NOMO-1 treated with dmso at 0.1 percent for 144 hours (cell line): ENCODE results near the gene VPREB1.
"Not testable (repeated sequence)": the region's sequence is repeated elsewhere in the genome, so short reads cannot be mapped to it uniquely, and the experiment has no call there.

ENCODE experiments used
- DNase-seq: peaks from one replicate; lab custom pipeline; 2025; ENCODE audit not compliant: unreplicated experiment; lab: John Stamatoyannopoulos, UW

Gene VPREB1

DNA sequence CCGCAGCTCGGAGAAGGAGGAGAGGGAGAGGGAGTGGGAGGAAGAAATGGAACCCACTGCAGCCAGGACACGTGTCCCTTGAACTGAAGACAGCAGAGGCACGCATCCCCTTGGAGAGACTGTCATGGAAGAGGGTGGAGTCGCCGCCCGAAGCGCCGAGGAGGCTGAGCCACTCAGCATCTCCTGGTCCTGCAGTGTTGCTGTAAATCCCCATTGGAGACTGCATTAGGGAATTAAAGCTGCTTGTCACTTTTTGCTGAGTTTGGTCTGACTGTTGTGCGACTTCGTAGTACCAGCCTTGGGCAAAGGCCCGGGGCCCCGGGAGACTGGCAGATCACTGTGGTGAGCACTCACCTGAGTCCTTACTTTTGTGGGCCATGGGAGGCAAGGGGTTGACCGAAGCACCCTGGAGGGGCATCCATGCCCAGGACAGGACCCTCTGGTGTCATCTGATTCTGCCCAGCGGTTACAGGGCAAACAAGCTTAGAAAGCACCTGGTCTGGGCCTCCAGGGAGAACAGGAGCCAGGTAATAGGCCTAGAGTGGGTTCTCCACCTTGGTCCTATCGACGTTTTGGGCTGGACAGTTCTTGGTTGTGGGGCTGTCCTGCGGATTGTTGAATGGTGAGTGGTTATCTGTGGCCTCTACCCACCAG lies 797 bp downstream of the VPREB1 start:
- no peak for DNase-seq

DNA sequence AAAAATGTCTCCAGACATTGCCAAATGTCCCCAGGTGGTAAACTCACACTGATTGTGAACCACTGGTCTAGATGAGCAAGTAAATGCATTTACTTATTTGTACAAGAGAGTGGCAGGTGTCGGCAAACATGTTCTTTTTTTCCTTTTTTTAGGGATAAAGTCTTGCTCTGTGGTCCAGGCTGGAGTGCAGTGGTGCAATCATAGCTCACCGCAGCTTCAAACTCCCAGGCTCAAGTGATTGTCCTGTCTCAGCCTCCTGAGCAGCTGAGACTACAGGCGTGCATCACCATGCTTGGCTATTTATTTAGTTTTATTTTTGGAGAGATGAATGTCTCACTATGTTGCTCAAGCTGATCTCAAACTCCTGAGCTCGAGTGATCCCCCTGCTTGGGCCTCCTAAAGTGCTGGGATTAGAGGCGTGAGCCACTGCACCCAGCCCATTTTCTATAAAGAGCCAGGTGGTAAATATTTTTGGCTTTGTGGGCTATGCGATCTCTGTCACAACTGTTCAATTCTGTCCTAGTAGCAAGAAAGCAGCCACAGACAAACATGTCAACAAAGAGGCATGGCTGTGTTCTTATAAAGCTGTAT lies 1.4 kb downstream of the VPREB1 start:
- DNase-seq = no peak

DNA sequence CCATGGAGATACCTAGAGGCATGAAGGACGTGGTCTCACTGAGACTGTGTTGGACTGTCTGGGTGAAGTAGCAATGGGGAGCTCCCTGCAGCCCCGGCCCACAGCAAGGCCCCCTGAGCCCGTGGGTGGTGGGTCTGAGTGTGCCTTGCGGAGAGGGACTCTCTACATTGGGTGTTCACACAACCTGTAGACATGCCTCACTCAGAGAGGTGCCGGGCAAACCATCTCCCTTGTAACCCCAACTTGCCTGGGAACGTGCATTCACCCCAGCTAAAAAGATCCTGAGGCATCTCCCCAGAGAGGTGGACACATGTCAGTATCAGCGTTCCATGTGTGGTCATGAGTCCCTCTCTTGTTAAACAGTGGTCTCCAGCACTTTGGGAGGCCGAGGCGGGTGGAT lies 2.1 kb downstream of the VPREB1 start:
- no peak for DNase-seq

DNA sequence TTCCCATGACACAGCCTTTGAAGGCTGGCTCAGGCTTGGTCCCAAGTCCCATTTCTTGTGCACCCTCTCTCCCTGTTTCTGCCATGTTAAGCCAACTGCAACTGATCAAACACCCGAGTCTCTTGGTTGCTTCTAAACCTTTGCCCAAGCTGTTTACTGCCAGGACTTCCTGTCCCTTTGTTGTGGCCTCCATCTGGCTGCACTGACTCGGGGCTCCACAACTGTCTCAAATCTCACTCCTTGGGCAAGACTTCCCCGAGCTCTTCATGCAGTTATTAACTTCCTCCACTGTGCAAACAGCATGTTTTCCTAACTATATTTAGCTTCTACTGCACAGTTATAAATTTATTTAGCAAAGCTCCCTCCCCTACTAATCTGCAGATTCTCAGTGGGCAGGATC lies 4.3 kb downstream of the VPREB1 start:
- peak; percentile 43 for DNase-seq

DNA sequence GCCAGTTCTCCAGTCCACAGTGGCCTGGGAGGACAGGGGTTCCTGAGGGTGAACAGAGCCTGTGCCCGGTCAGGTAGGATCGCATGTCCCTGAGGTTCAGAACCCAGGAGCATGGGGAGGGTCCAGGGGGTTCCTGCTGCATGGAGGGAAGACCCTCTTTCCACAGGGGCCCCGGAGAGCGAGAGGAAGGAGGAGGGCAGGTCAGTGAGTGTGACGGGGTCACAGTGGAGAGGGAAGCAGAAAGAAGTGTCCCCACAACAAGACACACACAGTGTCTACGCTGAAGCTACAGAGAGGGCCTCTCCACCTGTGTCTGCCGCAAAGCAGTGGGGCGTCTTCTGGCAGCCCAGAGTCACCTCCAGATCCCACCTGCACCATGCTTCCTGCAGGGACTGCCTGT lies 6.1 kb downstream of the VPREB1 start:
- DNase-seq = not testable (repeated sequence)

DNA sequence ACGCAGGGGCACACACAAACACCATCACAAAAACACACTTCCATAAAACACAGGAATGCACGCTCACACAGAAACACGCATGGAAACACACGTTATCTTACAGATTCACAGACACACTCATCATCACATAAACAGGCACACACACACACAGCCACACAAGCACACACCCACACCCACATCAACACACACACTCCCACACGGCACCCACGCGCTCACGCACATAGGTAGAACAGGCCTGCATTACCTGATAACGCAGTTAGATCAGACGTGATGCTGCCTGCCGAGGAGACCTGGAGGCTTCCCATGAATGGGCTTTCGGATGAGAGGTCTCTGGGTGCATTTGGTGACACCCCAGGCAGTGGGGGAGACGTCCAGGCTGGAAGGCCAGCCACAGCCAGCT lies 11.5 kb downstream of the VPREB1 start:
- not testable (repeated sequence) for DNase-seq

DNA sequence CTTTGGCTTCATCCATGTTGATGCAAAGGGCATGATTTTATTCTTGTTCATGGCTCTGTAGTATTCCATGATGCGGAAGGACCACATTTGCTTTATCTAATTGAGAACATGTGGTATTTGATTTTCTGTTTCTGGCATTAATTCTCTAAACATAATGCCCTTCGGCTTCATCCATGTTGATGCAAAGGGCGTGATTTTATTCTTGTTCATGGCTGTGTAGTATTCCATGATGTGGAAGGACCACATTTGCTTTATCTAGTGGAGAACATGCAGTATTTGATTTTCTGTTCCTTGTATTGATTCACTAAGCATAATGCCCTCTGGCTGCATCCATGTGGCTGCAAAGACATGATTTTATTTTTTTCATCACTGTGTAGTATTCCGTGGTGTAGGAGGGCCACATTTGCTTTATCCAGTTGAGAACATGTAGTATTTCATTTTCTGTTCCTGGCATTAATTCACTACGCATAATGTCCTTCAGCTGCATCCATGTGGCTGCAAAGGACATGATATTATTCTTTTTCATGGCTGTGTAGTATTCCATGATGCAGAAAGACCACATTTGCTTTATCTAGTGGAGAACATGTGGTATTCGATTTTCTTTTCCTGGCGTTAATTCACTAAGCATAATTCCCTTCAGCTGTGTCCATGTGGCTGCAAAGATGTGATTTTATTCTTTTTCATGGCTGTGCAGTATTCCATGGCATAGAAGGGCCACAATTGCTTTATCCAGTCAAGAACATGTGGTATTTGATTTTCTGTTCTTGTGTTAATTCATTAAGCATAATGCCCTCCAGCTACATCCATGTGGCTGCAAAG lies 14.2 kb downstream of the VPREB1 start:
- DNase-seq = not testable (repeated sequence)

DNA sequence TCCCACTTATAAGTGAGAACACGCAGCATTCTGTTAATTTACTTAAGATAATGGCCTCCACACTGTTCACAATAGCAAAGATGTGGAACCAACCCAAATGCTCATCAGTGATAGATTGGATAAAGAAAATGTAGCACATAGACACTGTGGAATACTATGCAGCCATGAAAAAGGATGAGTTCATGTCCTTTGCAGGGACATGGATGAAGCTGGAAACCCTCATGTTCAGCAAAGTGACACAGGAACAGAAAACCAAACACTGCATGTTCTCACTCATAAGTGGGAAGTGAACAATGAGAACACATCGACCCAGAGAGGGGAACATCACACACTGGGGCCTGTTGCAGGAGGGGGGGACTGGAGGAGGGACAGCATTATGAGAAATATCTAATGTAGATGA lies 15.6 kb downstream of the VPREB1 start:
- DNase-seq = not testable (repeated sequence)

DNA sequence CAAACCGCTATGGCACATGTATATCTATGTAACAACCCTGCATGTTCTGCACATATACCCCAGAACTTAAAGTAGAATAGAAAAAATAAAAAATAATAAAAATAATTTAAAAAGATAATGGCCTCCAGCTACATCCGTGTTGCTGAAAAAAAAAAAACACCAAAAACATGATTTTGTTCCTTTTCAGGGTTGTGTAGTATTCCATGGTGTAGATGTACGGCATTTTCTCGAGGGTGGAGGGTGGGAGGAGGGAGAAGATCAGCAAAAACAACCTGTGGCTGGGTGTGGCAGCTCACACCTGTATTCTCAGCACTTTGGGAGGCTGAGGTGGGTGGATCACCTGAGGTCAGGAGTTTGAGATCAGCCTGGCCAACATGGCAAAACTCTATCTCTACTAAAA lies 16.0 kb downstream of the VPREB1 start:
- not testable (repeated sequence) for DNase-seq

DNA sequence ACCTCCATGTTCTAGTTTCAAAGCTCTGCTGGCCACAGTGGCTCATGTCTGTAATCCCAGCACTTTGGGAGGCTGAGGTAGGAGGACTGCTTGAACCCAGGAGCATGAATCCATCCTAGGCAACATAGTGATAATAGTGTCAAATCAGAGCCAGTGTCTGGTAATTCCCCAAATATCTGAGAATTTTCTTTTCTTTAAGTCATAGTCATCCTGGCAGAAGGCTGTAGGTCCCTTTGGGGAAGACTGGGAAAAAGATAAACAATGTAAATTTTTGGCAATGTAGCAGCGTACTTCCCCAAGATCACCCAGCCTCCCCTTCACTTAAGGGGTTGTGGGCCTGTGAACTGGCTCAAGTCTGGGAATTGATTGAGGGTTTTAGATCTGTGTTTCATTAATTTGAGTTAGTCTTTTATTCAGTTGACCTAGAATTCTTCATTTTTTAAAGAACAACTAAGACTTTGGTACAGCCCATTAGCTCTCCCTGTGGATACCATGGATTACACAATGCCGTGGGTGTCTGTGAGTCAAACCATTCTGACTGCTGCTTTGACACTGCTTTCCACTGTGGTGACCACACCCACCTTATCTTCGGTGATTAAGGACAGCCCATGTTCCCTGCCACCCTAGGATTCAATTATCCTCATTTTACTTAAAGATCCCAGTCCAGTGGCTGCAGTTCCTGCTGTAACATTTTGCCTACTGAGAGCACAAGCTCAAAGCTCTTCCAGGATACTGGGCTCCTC lies 17.9 kb downstream of the VPREB1 start:
- not testable (repeated sequence) for DNase-seq

DNA sequence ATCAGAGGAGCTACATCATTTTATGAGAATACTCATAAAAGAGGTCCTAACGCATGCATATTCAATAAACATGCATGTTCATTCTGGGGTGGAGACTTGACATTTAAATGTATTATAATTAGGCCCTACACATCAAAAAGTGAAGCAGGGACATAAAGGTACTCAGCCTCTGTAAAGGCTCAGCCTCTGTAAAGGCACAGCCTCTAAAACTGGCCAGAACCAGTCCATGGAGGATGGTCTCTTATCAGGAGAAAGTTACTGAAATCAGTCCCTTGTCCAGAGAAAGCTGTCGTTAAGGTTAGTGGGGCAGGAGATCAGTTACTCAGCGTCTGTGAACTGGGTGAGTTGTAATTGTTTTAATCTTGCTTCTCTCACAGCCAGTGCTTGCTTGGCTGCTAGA lies 19.2 kb downstream of the VPREB1 start:
- not testable (repeated sequence) for DNase-seq

DNA sequence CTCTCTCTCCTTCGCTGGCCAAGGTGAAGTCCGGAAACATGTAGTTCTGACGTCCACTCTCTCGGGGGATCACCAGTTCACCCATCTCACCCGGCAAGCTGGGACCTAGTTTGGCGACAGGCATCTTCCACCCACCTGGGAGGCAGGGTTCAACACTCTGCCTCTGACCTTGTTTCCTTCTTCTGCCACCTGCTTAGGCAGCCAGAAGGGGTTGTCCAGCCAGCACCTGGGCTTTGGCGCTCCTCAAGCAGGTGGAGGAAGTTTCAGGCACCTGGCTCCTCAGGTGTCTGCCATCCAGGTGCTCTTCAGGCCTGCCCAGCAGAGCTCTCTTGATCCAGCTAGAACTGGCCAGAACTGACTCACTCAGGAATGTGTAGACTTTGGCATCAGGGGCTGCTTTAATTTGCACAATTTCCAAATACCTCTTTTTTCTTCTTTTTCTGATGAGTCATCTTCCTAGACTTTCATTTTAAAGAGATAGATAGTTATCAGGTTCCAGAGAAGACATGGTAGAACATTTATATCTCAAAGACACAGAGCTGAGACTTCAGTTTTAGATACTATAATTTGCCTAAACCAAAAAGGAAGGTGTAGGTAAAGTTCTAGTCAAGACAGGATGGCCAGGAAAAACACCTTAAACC lies 25.6 kb downstream of the VPREB1 start:
- not testable (repeated sequence) for DNase-seq

DNA sequence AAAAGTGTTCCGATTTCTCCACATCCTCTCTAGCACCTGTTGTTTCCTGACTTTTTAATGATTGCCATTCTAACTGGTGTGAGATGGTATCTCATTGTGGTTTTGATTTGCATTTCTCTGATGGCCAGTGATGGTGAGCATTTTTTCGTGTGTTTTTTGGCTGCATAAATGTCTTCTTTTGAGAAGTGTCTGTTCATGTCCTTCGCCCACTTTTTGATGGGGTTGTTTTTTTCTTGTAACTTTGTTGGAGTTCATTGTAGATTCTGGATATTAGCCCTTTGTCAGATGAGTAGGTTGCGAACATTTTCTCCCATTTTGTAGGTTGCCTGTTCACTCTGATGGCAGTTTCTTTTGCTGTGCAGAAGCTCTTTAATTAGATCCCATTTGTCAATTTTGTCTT lies 32.8 kb downstream of the VPREB1 start:
- not testable (repeated sequence) for DNase-seq

DNA sequence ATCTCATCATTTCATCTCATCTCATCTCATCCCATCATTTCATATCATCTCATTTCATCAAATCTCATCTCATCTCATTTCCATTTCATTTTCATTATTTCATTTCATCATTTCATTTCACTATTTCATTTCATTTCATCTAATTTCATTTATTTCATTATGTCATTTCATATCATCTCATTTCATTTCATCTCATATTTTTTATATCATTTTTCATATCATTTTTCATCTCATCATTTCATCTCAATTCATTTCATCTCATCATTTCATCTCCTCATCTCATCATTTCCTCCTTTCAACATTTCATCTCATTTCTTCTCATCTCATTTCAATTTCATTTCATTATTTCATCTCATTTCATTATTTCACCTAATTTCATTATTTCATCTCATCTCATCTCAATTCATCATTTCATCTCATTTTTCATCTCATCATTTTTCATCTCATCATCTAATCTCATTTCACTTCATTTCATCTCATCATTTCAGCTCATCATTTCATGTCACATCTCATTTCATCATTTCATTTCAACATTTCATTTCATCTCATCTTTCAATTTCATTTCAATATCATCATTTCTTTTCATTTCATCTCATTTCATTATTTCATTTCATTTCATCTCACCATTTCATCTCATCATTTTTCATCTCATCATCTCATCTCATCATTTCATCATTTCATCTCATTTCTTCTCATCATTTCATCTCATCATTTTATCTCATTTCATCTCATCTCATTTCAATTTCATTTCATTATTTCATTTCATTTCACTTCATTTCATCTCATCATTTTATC lies 40.6 kb downstream of the VPREB1 start:
- DNase-seq = not testable (repeated sequence)

DNA sequence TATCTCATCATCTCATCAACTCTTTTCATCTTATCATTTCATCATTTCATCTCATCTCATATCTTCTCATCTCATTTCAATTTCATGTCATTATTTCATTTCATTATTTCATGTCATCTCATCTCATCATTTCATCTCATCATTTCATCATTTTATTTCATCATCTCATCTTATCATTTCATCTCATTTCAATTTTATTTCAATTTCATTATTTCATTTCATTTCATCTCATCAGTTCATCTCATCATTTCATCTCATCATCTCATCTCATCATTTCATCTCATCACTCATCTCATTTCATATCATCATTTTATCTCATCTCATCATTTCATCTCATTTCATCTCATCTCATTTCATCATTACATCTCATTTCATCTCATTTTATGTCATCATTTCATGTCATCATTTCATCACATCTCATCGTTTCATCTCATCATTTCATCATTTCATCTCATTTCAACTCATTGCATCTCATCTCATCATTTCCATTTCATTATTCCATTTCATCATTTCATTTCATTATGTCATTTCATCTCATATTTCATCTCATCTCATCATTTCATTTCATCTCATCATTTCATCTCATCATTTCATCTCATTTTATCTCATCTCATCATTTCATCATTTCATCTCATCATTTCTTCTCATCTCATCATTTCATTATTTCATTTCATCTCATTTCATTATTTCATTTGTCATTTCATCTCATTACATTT lies 42.0 kb downstream of the VPREB1 start:
- not testable (repeated sequence) for DNase-seq

DNA sequence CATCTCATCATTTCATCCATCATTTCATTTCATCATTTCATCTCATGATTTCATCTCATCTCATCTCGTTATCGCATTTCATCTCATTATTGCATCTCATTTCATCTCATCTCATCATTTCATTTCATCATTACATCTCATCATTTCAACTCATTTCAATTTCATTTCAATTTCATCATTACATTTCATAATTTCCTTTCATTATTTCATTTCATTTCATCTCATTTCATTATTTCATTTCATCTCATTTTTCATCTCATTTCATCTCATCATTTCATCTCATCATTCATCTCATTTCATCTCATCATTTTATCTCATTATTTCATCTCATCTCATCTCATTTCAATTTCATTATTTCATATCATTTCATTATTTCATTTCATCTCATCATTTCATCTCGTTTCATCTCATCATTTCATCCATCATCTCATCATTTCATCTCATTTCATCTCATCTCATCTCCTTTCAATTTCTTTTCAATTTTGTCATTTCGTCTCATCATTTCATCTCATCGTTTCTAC lies 42.6 kb downstream of the VPREB1 start:
- DNase-seq = not testable (repeated sequence)

DNA sequence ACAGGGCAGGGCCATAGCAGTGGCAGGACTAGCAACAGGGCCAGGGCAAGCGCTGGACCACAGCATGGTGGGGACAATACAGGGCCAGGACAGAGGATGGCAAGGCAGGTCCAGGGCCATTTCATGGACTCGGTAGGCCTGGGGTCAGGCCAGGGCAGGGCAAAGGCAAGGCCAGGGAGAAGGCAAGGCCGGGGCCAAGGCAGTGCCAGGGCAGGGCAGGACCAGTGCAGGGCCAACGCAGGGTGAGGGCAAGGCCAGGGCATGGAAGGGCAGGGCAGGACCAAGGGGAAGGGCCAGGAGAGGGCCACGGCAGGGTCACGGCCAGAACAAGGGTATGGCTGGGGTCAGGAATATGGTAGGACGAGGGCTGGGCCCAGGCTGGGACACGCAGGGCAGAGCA lies 45.1 kb downstream of the VPREB1 start:
- not testable (repeated sequence) for DNase-seq

DNA sequence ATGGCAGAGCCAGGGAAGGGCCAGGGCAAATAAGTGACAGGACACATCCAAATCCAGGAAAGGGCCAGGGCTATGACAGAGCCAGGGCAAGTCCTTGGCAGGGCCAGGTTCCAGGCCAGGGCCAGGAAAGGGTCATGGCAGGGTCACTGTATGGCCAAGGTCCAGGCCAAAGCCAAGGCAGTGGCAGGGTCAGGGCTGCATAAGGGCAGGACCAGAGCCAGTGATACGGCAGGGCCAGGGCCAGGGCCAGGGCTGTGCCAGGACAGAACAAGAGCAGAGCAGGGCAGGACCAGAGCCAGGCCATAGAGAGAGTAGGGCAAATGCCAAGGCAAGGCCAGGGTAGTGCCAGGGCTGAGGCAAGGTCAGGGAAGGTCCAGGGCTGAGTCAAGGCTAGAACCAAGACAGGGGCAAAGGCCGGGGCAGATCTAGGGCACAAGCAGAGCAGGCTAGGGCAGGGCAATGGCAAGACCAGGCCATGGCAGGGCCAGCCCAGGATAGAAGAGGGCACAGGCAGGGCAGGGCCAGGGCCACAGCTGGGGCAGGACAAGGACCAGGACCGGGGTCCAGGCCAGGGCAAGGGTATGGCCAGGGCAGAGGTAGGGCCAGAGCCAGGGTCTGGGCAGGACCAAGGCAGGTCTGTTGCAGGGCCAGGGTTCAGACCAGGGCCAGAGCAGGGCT lies 46.7 kb downstream of the VPREB1 start:
- DNase-seq = not testable (repeated sequence)

DNA sequence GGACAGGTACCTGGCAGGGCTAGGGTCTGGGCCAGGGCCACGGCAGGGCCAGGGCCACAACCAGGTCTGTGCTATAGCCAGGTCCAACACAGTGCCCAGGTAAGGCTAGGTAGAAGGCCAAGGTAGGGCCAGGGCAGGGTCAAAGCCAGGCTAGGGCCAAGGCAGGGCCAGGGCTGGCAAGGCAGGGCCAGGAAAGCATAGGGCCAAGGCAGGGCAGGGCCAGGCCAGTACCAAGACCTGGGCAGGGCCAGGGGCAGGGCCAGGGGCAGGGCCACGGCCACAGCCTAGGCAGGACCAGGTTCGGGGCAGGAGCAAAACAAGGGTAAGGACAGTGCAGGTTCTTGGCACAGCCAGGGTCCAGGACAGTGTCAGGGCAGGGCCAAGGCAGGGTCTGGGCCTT lies 48.1 kb downstream of the VPREB1 start:
- not testable (repeated sequence) for DNase-seq
